ENCODE measurements around the gene FMNL2.
A peak's percentile ranks its signal among the peaks of the same experiment; 100 is the strongest.
"Not testable (repeated sequence)": the region's sequence is repeated elsewhere in the genome, so short reads cannot be mapped to it uniquely, and the experiment has no call there.

FMNL2 gene

GRCh38 chr2:152473151-152473857, 138.3 kb downstream of the FMNL2 start:
- DNase-seq = no peak
- intact Hi-C loops (cut with DNase I) = no loop called here

GRCh38 chr2:152474523-152474922, 139.5 kb downstream of the FMNL2 start:
- DNase-seq; intact Hi-C loops (cut with DNase I): not testable (repeated sequence)

- intact Hi-C loops (cut with DNase I) = no loop called here
Observed at GRCh38 chr2:152475982-152476381, 141.0 kb downstream of the FMNL2 start.

GRCh38 chr2:152477347-152478092, 142.5 kb downstream of the FMNL2 start:
- peak in 1 of 42 donors; percentile 35 for DNase-seq
- intact Hi-C loops (cut with DNase I) = no loop called here

More at GRCh38 chr2:152475982-152476381, 141.0 kb downstream of the FMNL2 start:
- peak in 1 of 42 donors; percentile 39 for DNase-seq

GRCh38 chr2:152479282-152479681, 144.3 kb downstream of the FMNL2 start:
- intact Hi-C loops (cut with DNase I) = no loop called here
- DNase-seq = peak in 1 of 42 donors; percentile 40

- intact Hi-C loops (cut with DNase I) = no loop called here
- no peak for DNase-seq
Observed at GRCh38 chr2:152480821-152481399, 145.9 kb downstream of the FMNL2 start.

- DNase-seq = peak in 1 of 42 donors; percentile 47
- intact Hi-C loops (cut with DNase I) = no loop called here
Observed at GRCh38 chr2:152481881-152482583, 147.1 kb downstream of the FMNL2 start.

- intact Hi-C loops (cut with DNase I) = no loop called here
- DNase-seq = no peak
Observed at GRCh38 chr2:152483276-152484063, 148.5 kb downstream of the FMNL2 start.

GRCh38 chr2:152485954-152486736, 151.2 kb downstream of the FMNL2 start:
- intact Hi-C loops (cut with DNase I) = no loop called here
- DNase-seq = no peak

- intact Hi-C loops (cut with DNase I) = no loop called here
- no peak for DNase-seq
Observed at GRCh38 chr2:152486737-152487400, 151.9 kb downstream of the FMNL2 start.

- DNase-seq = no peak
- intact Hi-C loops (cut with DNase I) = no loop called here
Observed at GRCh38 chr2:152488075-152488474, 153.1 kb downstream of the FMNL2 start.

- no peak for DNase-seq
- intact Hi-C loops (cut with DNase I) = no loop called here
Observed at GRCh38 chr2:152489364-152489763, 154.4 kb downstream of the FMNL2 start.

- intact Hi-C loops (cut with DNase I) = no loop called here
- DNase-seq = peak in 37 of 42 donors; percentile 34 to 84 (median 58)
Observed at GRCh38 chr2:152490686-152491455, 155.9 kb downstream of the FMNL2 start.

GRCh38 chr2:152492131-152492530, 157.2 kb downstream of the FMNL2 start:
- DNase-seq = no peak
- intact Hi-C loops (cut with DNase I) = no loop called here

- intact Hi-C loops (cut with DNase I) = no loop called here
- DNase-seq = no peak
Observed at GRCh38 chr2:152492911-152493310, 157.9 kb downstream of the FMNL2 start.

- DNase-seq = no peak
- intact Hi-C loops (cut with DNase I) = no loop called here
Observed at GRCh38 chr2:152493417-152493816, 158.4 kb downstream of the FMNL2 start.

Measured in head of caudate nucleus (tissue), 42 donors.